ENCODE data around the gene IL1R1.

DNA sequence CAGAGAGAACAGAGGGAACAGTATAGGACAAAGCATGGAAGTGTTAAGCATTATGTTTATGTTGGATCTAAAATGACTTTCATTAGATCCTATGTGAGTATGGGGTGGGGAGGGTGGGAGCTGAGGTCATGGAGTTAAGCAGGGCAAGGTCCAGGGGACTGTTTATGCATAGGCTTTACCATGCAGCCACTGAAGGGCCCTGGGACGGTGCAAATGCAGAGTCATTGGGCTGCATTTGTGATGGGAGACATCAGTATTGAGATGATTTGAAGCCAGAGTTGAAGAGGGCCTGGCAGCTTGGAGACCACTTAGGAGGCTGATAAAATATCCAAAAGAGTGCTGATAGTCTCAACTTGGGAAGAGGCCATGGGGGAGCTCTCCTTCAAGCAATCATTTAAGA, 66.9 kb downstream of the IL1R1 start:
- no peak for TF ChIP-seq RAD21 (IDR thresholded peaks at IDR 0.05; ENCODE audit: low read depth)
- TF ChIP-seq, protein P1, sequence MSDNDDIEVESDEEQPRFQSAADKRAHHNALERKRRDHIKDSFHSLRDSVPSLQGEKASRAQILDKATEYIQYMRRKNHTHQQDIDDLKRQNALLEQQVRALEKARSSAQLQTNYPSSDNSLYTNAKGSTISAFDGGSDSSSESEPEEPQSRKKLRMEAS (IDR thresholded peaks at IDR 0.05), result no peak
- TF ChIP-seq FOXM1 (IDR thresholded peaks at IDR 0.05; ENCODE audit: borderline replicate concordance, low read depth), result no peak
- TF ChIP-seq TEAD4 (IDR thresholded peaks at IDR 0.05), result no peak
- no peak for TF ChIP-seq EP300 (IDR thresholded peaks at IDR 0.05; ENCODE audit: borderline replicate concordance)

All from Ishikawa (cell line).